PC-3 (cell line): ENCODE data around the gene TBX6. TPM values are rescaled to one million over a fixed set of nuclear protein-coding genes. Genes with fewer than 3 reads are reported as not detected.

Experiments
- ATAC-seq: fragments of 200-7000 bp; cut with Tn5 transposase; 2 replicates; pipeline ENCODE4 v1.9.1; 2020; ENCODE audit warnings: mild to moderate bottlenecking, moderate library complexity
- BruUV-seq: library from RNA; stranded (reverse); fragments of 400-500 nt; replicated peaks from 2 replicates; lab custom pipeline; 2021; lab: Mats Ljungman, UMichigan
- CTCF ChIA-PET: fragments of 300-600 bp; sonication (Branson Sonifier 250); formaldehyde crosslinking; loops from one replicate; lab custom pipeline; 2022; ENCODE audit warnings: antibody characterized with exemption; lab: Charles Lee
- POLR2A ChIA-PET: fragments of 300-600 bp; sonication (Branson Sonifier 250); formaldehyde crosslinking; loops from one replicate; lab custom pipeline; 2022; ENCODE audit warnings: antibody characterized with exemption; ENCODE audit not compliant: unreplicated experiment; lab: Charles Lee
- DNase-seq: peaks from one replicate; pipeline ENCODE4 v3.0.0-alpha.2; 2015
- H2AFZ ChIP-seq: fragments of 300-600 bp; sonication (generic); 2 replicates; pipeline ENCODE4 v1.6.0; 2016; ENCODE audit warnings: antibody characterized with exemption, low read length
- H3F3A ChIP-seq: fragments of 300-600 bp; sonication (generic); one replicate; pipeline ENCODE4 v1.6.0; 2017; ENCODE audit warnings: antibody characterized with exemption, low read length, control low read depth, mild to moderate bottlenecking; ENCODE audit not compliant: unreplicated experiment
- H3K27ac ChIP-seq: fragments of 300-600 bp; sonication (generic); 2 replicates; pipeline ENCODE4 v1.5.1; 2016; ENCODE audit warnings: mild to moderate bottlenecking, low read length
- H3K27me3 ChIP-seq: fragments of 300-600 bp; sonication (generic); 2 replicates; pipeline ENCODE4 v1.6.1; 2016; ENCODE audit warnings: low read length, mixed read lengths
- H3K36me3 ChIP-seq: fragments of 300-600 bp; sonication (generic); 2 replicates; pipeline ENCODE4 v1.6.1; 2016; ENCODE audit warnings: low read depth, mixed run types, low read length, mixed read lengths
- H3K4me1 ChIP-seq: fragments of 300-600 bp; sonication (generic); 2 replicates; pipeline ENCODE4 v1.5.1; 2016; ENCODE audit warnings: low read length; ENCODE audit not compliant: insufficient read depth
- H3K4me2 ChIP-seq: fragments of 300-600 bp; sonication (generic); 2 replicates; pipeline ENCODE4 v1.6.0; 2016; ENCODE audit warnings: low read length
- H3K4me3 ChIP-seq: fragments of 300-600 bp; sonication (generic); 2 replicates; pipeline ENCODE4 v1.5.1; 2016; ENCODE audit warnings: mild to moderate bottlenecking, low read length, mixed read lengths
- H3K79me2 ChIP-seq: fragments of 300-600 bp; sonication (generic); 2 replicates; pipeline ENCODE4 v1.6.1; 2017; ENCODE audit warnings: low read length, mixed read lengths
- H3K9ac ChIP-seq: fragments of 300-600 bp; sonication (generic); 2 replicates; pipeline ENCODE4 v1.6.0; 2016; ENCODE audit warnings: mild to moderate bottlenecking, low read length
- H3K9me2 ChIP-seq: fragments of 300-600 bp; sonication (generic); replicated peaks from 2 replicates; pipeline ENCODE4 v1.6.1; 2016; ENCODE audit warnings: mixed run types, low read length, mixed read lengths
- H3K9me3 ChIP-seq: fragments of 300-600 bp; sonication (generic); 2 replicates; pipeline ENCODE4 v1.6.1; 2016; ENCODE audit warnings: low read length, mixed read lengths
- H4K20me1 ChIP-seq: fragments of 300-600 bp; sonication (generic); 2 replicates; pipeline ENCODE4 v1.6.1; 2016; ENCODE audit warnings: low read length, mixed read lengths
- CTCF ChIP-seq: fragments of 300-600 bp; sonication (generic); conservative IDR thresholded peaks from 2 replicates; pipeline ENCODE4 v1.5.1; 2017; ENCODE audit warnings: antibody characterized with exemption, low read depth, mild to moderate bottlenecking, low read length
- EZH2 ChIP-seq: fragments of 300-600 bp; sonication (generic); IDR thresholded peaks from one replicate; pipeline ENCODE4 v1.6.1; 2017; ENCODE audit warnings: antibody characterized with exemption, mild to moderate bottlenecking, low read length; ENCODE audit not compliant: unreplicated experiment
- EZH2phosphoT487 ChIP-seq: fragments of 300-600 bp; sonication (generic); IDR thresholded peaks from 2 replicates; pipeline ENCODE4 v1.6.1; 2018; ENCODE audit warnings: mild to moderate bottlenecking, antibody characterized with exemption, low read length, borderline replicate concordance
- intact Hi-C: fragments of 100-400 bp; cut with micrococcal nuclease; formaldehyde crosslinking; loops from 2 replicates; pipeline ENCODE4 v1.9.0; 2023
- total RNA-seq: library from RNA; depleted of rRNA; stranded (reverse); fragments of >200 nt; gene quantifications from 2 replicates; pipeline ENCODE4 v1.2.3, GENCODE V29; 2014

Gene TBX6
- total RNA-seq, 1 experiment from 2014 or later: 1.1 TPM

GRCh38 chr16:30068333-30068732 is 23.4 kb downstream of the TBX6 start:
- Histone ChIP-seq H3F3A (no peaks in the 10 kb centered on the region), H3K9me3 (no peaks in the 10 kb centered on the region), H3K4me2 (peak overlapping the region; percentile 99), H3K79me2 (peaks cover 66% of the 10 kb centered on the region), H3K27ac (no peak overlapping the region), H2AFZ (no peak overlapping the region), H3K36me3 (peaks cover 58% of the 10 kb centered on the region), H3K4me1 (peaks cover 29% of the 10 kb centered on the region), H3K9me2 (no peaks in the 10 kb centered on the region), H3K4me3 (peak overlapping the region; percentile 37; the same call in 1 of the 2 replicates), H4K20me1 (peaks cover 45% of the 10 kb centered on the region), H3K9ac (no peak overlapping the region), H3K27me3 (no peaks in the 10 kb centered on the region)
- BruUV-seq: no TSS peak
- no peak for TF ChIP-seq CTCF
- no peak for TF ChIP-seq EZH2
- no peak for TF ChIP-seq EZH2phosphoT487
- ChIA-PET POLR2A (no interaction called here), CTCF (no interaction called here)
- intact Hi-C loops: no loop called here
- DNase-seq: no peak
- ATAC-seq: no peak

GRCh38 chr16:30067584-30067916 is 24.2 kb downstream of the TBX6 start:
- TF ChIP-seq CTCF (no peak), EZH2phosphoT487 (no peak), EZH2 (no peak)
- DNase-seq: no peak
- peak overlapping the region; percentile 90; the same call in 1 of the 2 replicates for H3K9ac ChIP-seq
- no TSS peak for BruUV-seq
- no peak overlapping the region for H3K27ac ChIP-seq
- peak overlapping the region; percentile 99 for H3K4me2 ChIP-seq
- peaks cover 29% of the 10 kb centered on the region for H3K4me1 ChIP-seq
- intact Hi-C loops: no loop called here
- H3K27me3 ChIP-seq: no peaks in the 10 kb centered on the region
- H3K9me3 ChIP-seq: no peaks in the 10 kb centered on the region
- H2AFZ ChIP-seq: no peak overlapping the region
- peaks cover 69% of the 10 kb centered on the region for H3K79me2 ChIP-seq
- peak overlapping the region; percentile 99 for H3K4me3 ChIP-seq
- peaks cover 45% of the 10 kb centered on the region for H4K20me1 ChIP-seq
- H3K9me2 ChIP-seq: no peaks in the 10 kb centered on the region
- ChIA-PET POLR2A (no interaction called here), CTCF (interaction anchor here (0.6 kb wide), 1 partner anchor 25 kb away, joined by 3 read pairs; no protein-coding TSS in a partner anchor)
- no peak for ATAC-seq
- no peaks in the 10 kb centered on the region for H3F3A ChIP-seq
- H3K36me3 ChIP-seq: peaks cover 58% of the 10 kb centered on the region

GRCh38 chr16:30066761-30067583 is 24.8 kb downstream of the TBX6 start:
- TF ChIP-seq CTCF: no peak
- BruUV-seq: no TSS peak
- H3K9me2 ChIP-seq: no peaks in the 10 kb centered on the region
- H4K20me1 ChIP-seq: peaks cover 45% of the 10 kb centered on the region
- no peaks in the 10 kb centered on the region for H3F3A ChIP-seq
- H3K4me1 ChIP-seq: peaks cover 29% of the 10 kb centered on the region
- intact Hi-C loops: no loop called here
- POLR2A ChIA-PET: no interaction called here
- no peak overlapping the region for H2AFZ ChIP-seq
- DNase-seq (no peak), ATAC-seq (no peak)
- H3K79me2 ChIP-seq: peaks cover 69% of the 10 kb centered on the region
- CTCF ChIA-PET: no interaction called here
- H3K9ac ChIP-seq: peak overlapping the region; percentile 90
- H3K4me3 ChIP-seq: peak overlapping the region; percentile 99
- H3K9me3 ChIP-seq: no peaks in the 10 kb centered on the region
- peaks cover 55% of the 10 kb centered on the region for H3K36me3 ChIP-seq
- H3K27ac ChIP-seq: peak overlapping the region; percentile 78
- H3K27me3 ChIP-seq: no peaks in the 10 kb centered on the region
- H3K4me2 ChIP-seq: peak overlapping the region; percentile 99
